GM12878 (cell line): ENCODE results near the gene PTPRM. TPM values are rescaled to one million over a fixed set of nuclear protein-coding genes. Genes with fewer than 3 reads are reported as not detected.

Source experiments
- ATAC-seq: fragments of 200-7000 bp; cut with Tn5 transposase; 3 replicates; pipeline ENCODE4 v1.9.1; 2020; ENCODE audit warnings: mild to moderate bottlenecking, moderate library complexity
- BruUV-seq: library from RNA; stranded (reverse); fragments of 400-500 nt; replicated peaks from 2 replicates; lab custom pipeline; 2021; lab: Mats Ljungman, UMichigan
- CTCF ChIA-PET: fragments of 300-600 bp; sonication (Branson Sonifier 250); formaldehyde crosslinking; extraction: SDS; loops from one replicate; lab custom pipeline; 2021; ENCODE audit warnings: inconsistent platforms; lab: Yijun Ruan, JAX
- POLR2A ChIA-PET: fragments of 350-600 bp; formaldehyde crosslinking; extraction: SDS; loops from one replicate; lab custom pipeline; 2021; ENCODE audit warnings: inconsistent platforms; lab: Charles Lee
- RAD21 ChIA-PET: fragments of 300-600 bp; sonication (Branson Sonifier 250); formaldehyde crosslinking; loops from one replicate; lab custom pipeline; 2023; ENCODE audit warnings: antibody characterized with exemption; ENCODE audit not compliant: unreplicated experiment; lab: Charles Lee
- SMC1A ChIA-PET: fragments of 300-600 bp; sonication (Branson Sonifier 250); formaldehyde crosslinking; loops from one replicate; lab custom pipeline; 2023; ENCODE audit not compliant: unreplicated experiment, uncharacterized antibody; lab: Charles Lee
- DNase-seq: peaks from one replicate; pipeline ENCODE4 v3.0.0-alpha.2; 2011; ENCODE audit warnings: low read depth, low spot score
- FAIRE-seq: peaks from 3 replicates; lab custom pipeline; 2011; peaks lifted over from hg19 to GRCh38; lab: Jason Lieb, UNC
- H2AFZ ChIP-seq: 2 replicates; pipeline ENCODE4 v1.6.0; 2011; ENCODE audit warnings: low read depth, low read length, control low read depth; ENCODE audit not compliant: control insufficient read depth
- H3K27ac ChIP-seq: 2 replicates; pipeline ENCODE4 v1.5.1; 2011; ENCODE audit warnings: control low read depth; ENCODE audit not compliant: control insufficient read depth, insufficient read depth
- H3K27me3 ChIP-seq, 2 experiments: replicated peaks in 1 of 2; 2 replicates each; pipeline versions ENCODE4 v1.6.0 to v1.6.1; 2011; ENCODE audit warnings: low read length in 1 of 2; ENCODE audit not compliant: control insufficient read depth in 2 of 2, insufficient read depth in 2 of 2
- H3K36me3 ChIP-seq, 2 experiments: 2 replicates each; pipeline ENCODE4 v1.5.1; 2011; ENCODE audit warnings: low read length in 1 of 2; ENCODE audit not compliant: control insufficient read depth in 2 of 2, insufficient read depth in 2 of 2
- H3K4me1 ChIP-seq: 2 replicates; pipeline ENCODE4 v1.6.1; 2011; ENCODE audit warnings: mild to moderate bottlenecking, low read length, moderate library complexity, mixed read lengths; ENCODE audit not compliant: control insufficient read depth, insufficient read depth
- H3K4me2 ChIP-seq: 2 replicates; pipeline ENCODE4 v1.6.0; 2011; ENCODE audit warnings: control low read depth; ENCODE audit not compliant: control insufficient read depth, insufficient read depth
- H3K4me3 ChIP-seq: fragments of 200-600 bp; sonication (generic); 2 replicates; pipeline ENCODE4 v1.5.1; 2016
- H3K79me2 ChIP-seq: 2 replicates; pipeline ENCODE4 v1.6.0; 2011; ENCODE audit warnings: low read length; ENCODE audit not compliant: control insufficient read depth, insufficient read depth
- H3K9ac ChIP-seq: 2 replicates; pipeline ENCODE4 v1.8.0; 2011; ENCODE audit warnings: low read length, control low read depth, mixed read lengths; ENCODE audit not compliant: control insufficient read depth, insufficient read depth
- H3K9me3 ChIP-seq: replicated peaks from 3 replicates; pipeline ENCODE4 v1.5.1; 2011; ENCODE audit warnings: mild to moderate bottlenecking, low read length; ENCODE audit not compliant: control insufficient read depth, insufficient read depth
- H4K20me1 ChIP-seq: 2 replicates; pipeline ENCODE4 v1.6.0; 2011; ENCODE audit not compliant: control insufficient read depth, insufficient read depth
- BACH1 ChIP-seq: fragments of 450-650 bp; IDR thresholded peaks from 2 replicates; pipeline ENCODE4 v1.6.1; 2017; ENCODE audit warnings: mild to moderate bottlenecking, borderline replicate concordance
- CEBPB ChIP-seq, 2 experiments: fragments of 150-350 bp in 1 of 2; IDR thresholded peaks; 2 replicates each; pipeline ENCODE4 v1.6.1; 2012 to 2014; ENCODE audit warnings: low read depth in 2 of 2, low read length in 2 of 2, borderline replicate concordance in 1 of 2, inconsistent platforms in 1 of 2
- EZH2 ChIP-seq: IDR thresholded peaks from 2 replicates; pipeline ENCODE4 v1.6.1; 2012; ENCODE audit warnings: low read depth, mild to moderate bottlenecking, control low read depth, inconsistent platforms, low read length, borderline replicate concordance; ENCODE audit not compliant: control insufficient read depth
- HDAC2 ChIP-seq: fragments of 200-600 bp; sonication (generic); IDR thresholded peaks from 2 replicates; pipeline ENCODE4 v1.6.1; 2017
- HDGF ChIP-seq: fragments of 450-650 bp; IDR thresholded peaks from 2 replicates; pipeline ENCODE4 v1.6.1; 2016; ENCODE audit warnings: antibody characterized with exemption
- MEF2B ChIP-seq: fragments of 450-650 bp; IDR thresholded peaks from 2 replicates; pipeline ENCODE4 v1.6.1; 2018; ENCODE audit warnings: mild to moderate bottlenecking, moderate library complexity; ENCODE audit not compliant: partially characterized antibody, poor library complexity, severe bottlenecking
- SKIL ChIP-seq: fragments of 450-650 bp; IDR thresholded peaks from 2 replicates; pipeline ENCODE4 v1.6.1; 2017; ENCODE audit warnings: mild to moderate bottlenecking, low read depth, inconsistent platforms; ENCODE audit not compliant: poor library complexity, severe bottlenecking
- USF1 ChIP-seq: IDR thresholded peaks from 2 replicates; pipeline ENCODE4 v1.6.1; 2011; ENCODE audit warnings: borderline replicate concordance, low read depth, mild to moderate bottlenecking, moderate library complexity, mixed read lengths, low read length; ENCODE audit not compliant: insufficient read depth; ENCODE audit errors: extremely low read length
- WRNIP1 ChIP-seq: IDR thresholded peaks from 2 replicates; pipeline ENCODE4 v1.6.1; 2011; ENCODE audit warnings: low read depth, low read length, improper control_type of control experiment, borderline replicate concordance
- ZBTB4 ChIP-seq: fragments of 450-650 bp; formaldehyde crosslinking; IDR thresholded peaks from 2 replicates; pipeline ENCODE4 v1.4.0; 2022; ENCODE audit warnings: mild to moderate bottlenecking, moderate library complexity
- WGBS: methylation state at CpG from one replicate; pipeline ENCODE4 v1.1.6; 2016; ENCODE audit warnings: low lambda C conversion rate; ENCODE audit not compliant: insufficient replicate concordance, insufficient coverage; ENCODE audit errors: missing lambda C conversion rate; 5-methylcytosine and 5-hydroxymethylcytosine counted together
- in situ Hi-C: fragments of 300-500 bp; cut with MboI; formaldehyde crosslinking; loops from 9 replicates; pipeline ENCODE4 v1.14.3; 2018; ENCODE audit warnings: mixed read lengths
- intact Hi-C: fragments of 100-400 bp; cut with micrococcal nuclease; formaldehyde crosslinking; loops from one replicate; pipeline ENCODE4 v1.14.2; 2022; ENCODE audit not compliant: unreplicated experiment
- polyA plus RNA-seq, 11 experiments: library from polyadenylated mRNA; depleted of rRNA in 4 of 11; unstranded in 6 of 11; stranded (reverse) in 5 of 11; fragments of >200 nt; fragmentation: Nextera tagmentation in 4 of 11; fragmentation: Illumina TruSeq in 1 of 11; extraction: Ambion mirVana in 4 of 11; extraction: Trizol in 1 of 11; gene quantifications; 1 replicate in 1 of 11; 2 replicates in 10 of 11; pipeline versions ENCODE4 v1.2.1 to v1.2.3, GENCODE V29; 2011 to 2016; ENCODE audit warnings: inconsistent platforms in 2 of 11, missing spikeins in 2 of 11, low read depth in 1 of 11
- total RNA-seq, 4 experiments: library from RNA; depleted of rRNA in 3 of 4; stranded (reverse); fragments of >200 nt in 3 of 4; fragmentation: Illumina TruSeq in 1 of 4; extraction: Trizol in 1 of 4; gene quantifications; 2 replicates each; pipeline versions ENCODE4 v1.2.1 to v1.2.3, GENCODE V29; 2013 to 2021
- TF ChIP-seq, protein P1 (sequence below): fragments of 450-650 bp; IDR thresholded peaks from 2 replicates; pipeline ENCODE4 v1.6.1; 2017; ENCODE audit warnings: antibody characterized with exemption, mild to moderate bottlenecking, moderate library complexity

PTPRM gene
- total and polyA plus RNA-seq, 10 of the 15 experiments (the other 5 are each of a cell fraction or from before 2014, with no cell fraction given) = 0.07 to 22.6 (median 0.60) TPM

- TF ChIP-seq SKIL (no peak), WRNIP1 (no peak), MEF2B (no peak), HDAC2 (no peak)
Measured at GRCh38 chr18:7926526-7926925, 359.4 kb downstream of the PTPRM start (continued).

- ChIA-PET SMC1A (interaction anchor here (0.6 to 1.6 kb wide), 7 partner anchors 13 to 137 kb away, joined by 3 to 5 read pairs (median 3); no protein-coding TSS in a partner anchor), CTCF (interaction anchor here (1.0 to 1.7 kb wide), 3 partner anchors 11 to 18 kb away, joined by 3 to 5 read pairs (median 4); no protein-coding TSS in a partner anchor), POLR2A (interaction anchor here (1.0 to 1.5 kb wide), 2 partner anchors 21 to 55 kb away, joined by 3 to 4 read pairs; no protein-coding TSS in a partner anchor), RAD21 (interaction anchor here (1.3 to 1.8 kb wide), 3 partner anchors 14 to 44 kb away, joined by 3 to 5 read pairs (median 4); no protein-coding TSS in a partner anchor)
- no peaks in the 10 kb centered on the region for H3K36me3 ChIP-seq
- TF ChIP-seq EZH2 (no peak), BACH1 (no peak), HDGF (no peak), USF1 (no peak), ZBTB4 (no peak), CEBPB (IDR thresholded peaks at IDR 0.05; ENCODE audit: borderline replicate concordance in 1 of 2, low read depth in 2 of 2, low read length in 2 of 2) (no peak)
- TF ChIP-seq, protein P1, sequence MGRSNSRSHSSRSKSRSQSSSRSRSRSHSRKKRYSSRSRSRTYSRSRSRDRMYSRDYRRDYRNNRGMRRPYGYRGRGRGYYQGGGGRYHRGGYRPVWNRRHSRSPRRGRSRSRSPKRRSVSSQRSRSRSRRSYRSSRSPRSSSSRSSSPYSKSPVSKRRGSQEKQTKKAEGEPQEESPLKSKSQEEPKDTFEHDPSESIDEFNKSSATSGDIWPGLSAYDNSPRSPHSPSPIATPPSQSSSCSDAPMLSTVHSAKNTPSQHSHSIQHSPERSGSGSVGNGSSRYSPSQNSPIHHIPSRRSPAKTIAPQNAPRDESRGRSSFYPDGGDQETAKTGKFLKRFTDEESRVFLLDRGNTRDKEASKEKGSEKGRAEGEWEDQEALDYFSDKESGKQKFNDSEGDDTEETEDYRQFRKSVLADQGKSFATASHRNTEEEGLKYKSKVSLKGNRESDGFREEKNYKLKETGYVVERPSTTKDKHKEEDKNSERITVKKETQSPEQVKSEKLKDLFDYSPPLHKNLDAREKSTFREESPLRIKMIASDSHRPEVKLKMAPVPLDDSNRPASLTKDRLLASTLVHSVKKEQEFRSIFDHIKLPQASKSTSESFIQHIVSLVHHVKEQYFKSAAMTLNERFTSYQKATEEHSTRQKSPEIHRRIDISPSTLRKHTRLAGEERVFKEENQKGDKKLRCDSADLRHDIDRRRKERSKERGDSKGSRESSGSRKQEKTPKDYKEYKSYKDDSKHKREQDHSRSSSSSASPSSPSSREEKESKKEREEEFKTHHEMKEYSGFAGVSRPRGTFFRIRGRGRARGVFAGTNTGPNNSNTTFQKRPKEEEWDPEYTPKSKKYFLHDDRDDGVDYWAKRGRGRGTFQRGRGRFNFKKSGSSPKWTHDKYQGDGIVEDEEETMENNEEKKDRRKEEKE = no peak
- no peaks in the 10 kb centered on the region for H3K4me1 ChIP-seq
- no peak for DNase-seq
- FAIRE-seq = no peak
- H3K4me3 ChIP-seq = no peak overlapping the region
- no peaks in the 10 kb centered on the region for H3K27me3 ChIP-seq
- WGBS = 50% methylated on average over 2 of the region's 2 CpGs
- H3K79me2 ChIP-seq = no peaks in the 10 kb centered on the region
- ATAC-seq = no peak
- intact Hi-C loops (no loop called here), in situ Hi-C loops (no loop called here)
- H4K20me1 ChIP-seq = no peaks in the 10 kb centered on the region
- H2AFZ ChIP-seq = no peak overlapping the region
- H3K27ac ChIP-seq = no peak overlapping the region
- H3K9ac ChIP-seq = no peak overlapping the region
- H3K4me2 ChIP-seq = no peak overlapping the region
- H3K9me3 ChIP-seq = no peaks in the 10 kb centered on the region
- no TSS peak for BruUV-seq
Measured at GRCh38 chr18:7927119-7927518, 360.0 kb downstream of the PTPRM start.
